ENCODE data around the gene MARCHF9.

GRCh38 chr12:57767305-57767698 is 12.4 kb downstream of the MARCHF9 start:
- TF ChIP-seq CTCF (conservative IDR thresholded peaks at IDR 0.05; ENCODE audit: low read depth, low read length) (no peak), EZH2 (IDR thresholded peaks at IDR 0.05; ENCODE audit: borderline replicate concordance, low read depth, low read length, poor library complexity, severe bottlenecking) (no peak)

Measured in A673 (cell line).